Measurements from ENCODE around the gene TNFRSF13B. TPM values are rescaled to one million over a fixed set of nuclear protein-coding genes. Genes with fewer than 3 reads are reported as not detected.
"Not testable (repeated sequence)": the region's sequence is repeated elsewhere in the genome, so short reads cannot be mapped to it uniquely, and the experiment has no call there.

The TNFRSF13B gene
- total RNA-seq, 1 experiment from 2014 or later: not detected

DNA sequence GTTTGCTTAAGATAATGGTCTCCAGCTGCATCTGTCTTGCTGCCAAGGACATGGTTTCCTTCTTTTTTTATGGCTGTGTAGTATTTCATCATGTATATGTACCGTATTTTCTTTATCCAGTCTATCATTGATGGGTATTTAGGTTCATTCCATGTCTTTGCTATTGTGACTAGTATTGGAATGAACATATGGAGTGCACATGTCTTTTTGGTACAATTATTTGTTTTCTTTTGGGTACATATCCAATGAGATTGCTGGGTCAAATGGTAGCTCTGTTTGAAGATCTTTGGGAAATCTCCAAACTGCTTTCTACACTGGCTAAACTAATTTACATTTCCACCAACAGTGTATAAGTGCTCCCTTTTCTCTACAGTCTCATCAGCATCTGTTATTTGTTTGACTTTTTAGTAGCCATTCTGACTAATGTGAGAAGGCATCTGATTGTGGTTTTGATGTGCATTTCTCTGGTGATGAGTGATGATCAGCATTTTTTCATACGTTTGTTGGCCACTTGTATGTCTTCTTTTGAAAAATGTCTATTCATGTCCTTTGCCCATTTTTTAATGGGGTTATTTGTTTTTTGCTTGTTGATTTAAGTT, 66.2 kb downstream of the TNFRSF13B start:
- no TSS peak for BruUV-seq (replicated peaks)
- POLR2A ChIA-PET: no interaction called here
- peak; percentile 88 for ATAC-seq
- in situ Hi-C loops (cut with HindIII; ENCODE audit: low pct_unique_long_range_greater_than_20kb, low sequenced_read_pairs) (no loop called here), intact Hi-C loops (cut with micrococcal nuclease; ENCODE audit: unreplicated experiment) (no loop called here)
- Histone ChIP-seq H3K36me3 (ENCODE audit: control insufficient read depth, insufficient read depth, low read length) (no peaks in the 10 kb centered on the region), H3K4me1 (ENCODE audit: control insufficient read depth, insufficient read depth, low read length) (no peaks in the 10 kb centered on the region), H3K27ac (ENCODE audit: low read length) (no peak overlapping the region), H3K4me3 (ENCODE audit: low read depth in 2 of 2, low read length in 2 of 2) (no peak overlapping the region), H3K9me3 (ENCODE audit: control insufficient read depth, insufficient read depth, low read depth, low read length) (no peaks in the 10 kb centered on the region), H3K27me3 (ENCODE audit: control insufficient read depth, insufficient read depth, low read length) (no peaks in the 10 kb centered on the region)
- TF ChIP-seq, protein P1, sequence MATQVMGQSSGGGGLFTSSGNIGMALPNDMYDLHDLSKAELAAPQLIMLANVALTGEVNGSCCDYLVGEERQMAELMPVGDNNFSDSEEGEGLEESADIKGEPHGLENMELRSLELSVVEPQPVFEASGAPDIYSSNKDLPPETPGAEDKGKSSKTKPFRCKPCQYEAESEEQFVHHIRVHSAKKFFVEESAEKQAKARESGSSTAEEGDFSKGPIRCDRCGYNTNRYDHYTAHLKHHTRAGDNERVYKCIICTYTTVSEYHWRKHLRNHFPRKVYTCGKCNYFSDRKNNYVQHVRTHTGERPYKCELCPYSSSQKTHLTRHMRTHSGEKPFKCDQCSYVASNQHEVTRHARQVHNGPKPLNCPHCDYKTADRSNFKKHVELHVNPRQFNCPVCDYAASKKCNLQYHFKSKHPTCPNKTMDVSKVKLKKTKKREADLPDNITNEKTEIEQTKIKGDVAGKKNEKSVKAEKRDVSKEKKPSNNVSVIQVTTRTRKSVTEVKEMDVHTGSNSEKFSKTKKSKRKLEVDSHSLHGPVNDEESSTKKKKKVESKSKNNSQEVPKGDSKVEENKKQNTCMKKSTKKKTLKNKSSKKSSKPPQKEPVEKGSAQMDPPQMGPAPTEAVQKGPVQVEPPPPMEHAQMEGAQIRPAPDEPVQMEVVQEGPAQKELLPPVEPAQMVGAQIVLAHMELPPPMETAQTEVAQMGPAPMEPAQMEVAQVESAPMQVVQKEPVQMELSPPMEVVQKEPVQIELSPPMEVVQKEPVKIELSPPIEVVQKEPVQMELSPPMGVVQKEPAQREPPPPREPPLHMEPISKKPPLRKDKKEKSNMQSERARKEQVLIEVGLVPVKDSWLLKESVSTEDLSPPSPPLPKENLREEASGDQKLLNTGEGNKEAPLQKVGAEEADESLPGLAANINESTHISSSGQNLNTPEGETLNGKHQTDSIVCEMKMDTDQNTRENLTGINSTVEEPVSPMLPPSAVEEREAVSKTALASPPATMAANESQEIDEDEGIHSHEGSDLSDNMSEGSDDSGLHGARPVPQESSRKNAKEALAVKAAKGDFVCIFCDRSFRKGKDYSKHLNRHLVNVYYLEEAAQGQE (IDR thresholded peaks at IDR 0.05; ENCODE audit: insufficient read depth in 1 of 2, low read depth in 2 of 2, low read length in 1 of 2): no peak
- DNase-seq (ENCODE audit: low read depth, low spot score): peak; percentile 66
- CTCF ChIA-PET: no interaction called here

DNA sequence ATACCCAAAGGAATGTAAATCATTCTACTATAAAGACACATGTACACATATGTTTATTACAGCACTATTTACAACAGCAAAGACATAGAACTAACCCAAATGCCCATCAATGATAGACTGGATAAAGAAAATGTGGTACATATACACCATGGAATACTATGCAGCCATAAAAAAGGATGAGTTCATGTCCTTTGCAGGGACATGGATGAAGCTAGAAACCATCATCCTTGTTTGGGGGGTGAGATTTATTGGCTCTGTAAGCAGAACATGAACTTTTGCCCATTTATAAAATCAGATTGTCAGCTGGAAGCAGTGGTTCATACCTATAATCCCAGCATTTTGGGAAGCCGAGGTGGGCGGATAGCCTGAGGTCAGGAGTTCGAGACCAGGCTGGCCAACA, 68.8 kb downstream of the TNFRSF13B start:
- in situ Hi-C loops (cut with HindIII; ENCODE audit: low pct_unique_long_range_greater_than_20kb, low sequenced_read_pairs); H3K9me3 ChIP-seq (ENCODE audit: control insufficient read depth, insufficient read depth, low read depth, low read length); intact Hi-C loops (cut with micrococcal nuclease; ENCODE audit: unreplicated experiment); H3K36me3 ChIP-seq (ENCODE audit: control insufficient read depth, insufficient read depth, low read length); H3K27me3 ChIP-seq (ENCODE audit: control insufficient read depth, insufficient read depth, low read length); H3K4me1 ChIP-seq (ENCODE audit: control insufficient read depth, insufficient read depth, low read length); H3K27ac ChIP-seq (ENCODE audit: low read length); DNase-seq (ENCODE audit: low read depth, low spot score); ATAC-seq; POLR2A ChIA-PET; CTCF ChIA-PET; H3K4me3 ChIP-seq (ENCODE audit: low read depth in 2 of 2, low read length in 2 of 2); BruUV-seq (replicated peaks): not testable (repeated sequence)

DNA sequence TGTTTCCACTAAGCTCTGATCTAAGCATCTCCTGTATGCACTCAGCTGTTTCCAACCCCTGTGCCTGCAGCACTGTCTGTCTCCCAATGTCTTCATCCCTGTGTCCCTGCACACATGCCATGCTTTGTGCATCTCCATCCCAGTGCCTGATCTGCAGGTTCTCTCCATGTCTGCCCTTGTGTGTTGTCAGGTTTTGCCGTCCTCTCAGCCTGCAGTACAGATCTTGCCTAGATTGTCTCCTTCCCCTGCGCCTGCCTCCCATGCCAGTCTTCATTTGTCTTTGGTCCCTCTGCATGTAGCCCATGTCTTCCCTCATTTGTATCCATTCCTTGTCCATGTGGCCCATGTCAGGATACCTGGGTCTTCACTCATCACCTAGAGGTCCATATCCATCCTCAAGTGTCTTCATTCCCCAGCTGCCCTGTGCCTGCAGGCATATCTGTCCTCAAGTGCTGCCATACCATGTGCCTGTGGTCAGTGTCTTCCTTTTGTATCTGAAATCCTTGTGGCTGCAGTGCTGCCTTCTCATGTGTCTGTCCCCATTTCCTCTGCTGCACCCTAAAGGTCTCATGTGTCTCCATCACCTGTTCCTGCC, 71.5 kb downstream of the TNFRSF13B start:
- Histone ChIP-seq H3K36me3 (ENCODE audit: control insufficient read depth, insufficient read depth, low read length) (no peaks in the 10 kb centered on the region), H3K4me3 (ENCODE audit: low read depth in 2 of 2, low read length in 2 of 2) (no peak overlapping the region), H3K27me3 (ENCODE audit: control insufficient read depth, insufficient read depth, low read length) (no peaks in the 10 kb centered on the region; the same call in 1 of the 2 replicates), H3K9me3 (ENCODE audit: control insufficient read depth, insufficient read depth, low read depth, low read length) (no peaks in the 10 kb centered on the region), H3K4me1 (ENCODE audit: control insufficient read depth, insufficient read depth, low read length) (no peaks in the 10 kb centered on the region), H3K27ac (ENCODE audit: low read length) (no peak overlapping the region)
- in situ Hi-C loops (cut with HindIII; ENCODE audit: low pct_unique_long_range_greater_than_20kb, low sequenced_read_pairs) (no loop called here), intact Hi-C loops (cut with micrococcal nuclease; ENCODE audit: unreplicated experiment) (no loop called here)
- no peak for TF ChIP-seq TCF7L2 (IDR thresholded peaks at IDR 0.05; ENCODE audit: low read depth, low read length)
- TF ChIP-seq, protein P1 (IDR thresholded peaks at IDR 0.05; ENCODE audit: insufficient read depth in 1 of 2, low read depth in 2 of 2, low read length in 1 of 2): no peak
- CTCF ChIA-PET: no interaction called here
- ATAC-seq: no peak
- DNase-seq (ENCODE audit: low read depth, low spot score): no peak
- no TSS peak for BruUV-seq (replicated peaks)
- POLR2A ChIA-PET: no interaction called here

DNA sequence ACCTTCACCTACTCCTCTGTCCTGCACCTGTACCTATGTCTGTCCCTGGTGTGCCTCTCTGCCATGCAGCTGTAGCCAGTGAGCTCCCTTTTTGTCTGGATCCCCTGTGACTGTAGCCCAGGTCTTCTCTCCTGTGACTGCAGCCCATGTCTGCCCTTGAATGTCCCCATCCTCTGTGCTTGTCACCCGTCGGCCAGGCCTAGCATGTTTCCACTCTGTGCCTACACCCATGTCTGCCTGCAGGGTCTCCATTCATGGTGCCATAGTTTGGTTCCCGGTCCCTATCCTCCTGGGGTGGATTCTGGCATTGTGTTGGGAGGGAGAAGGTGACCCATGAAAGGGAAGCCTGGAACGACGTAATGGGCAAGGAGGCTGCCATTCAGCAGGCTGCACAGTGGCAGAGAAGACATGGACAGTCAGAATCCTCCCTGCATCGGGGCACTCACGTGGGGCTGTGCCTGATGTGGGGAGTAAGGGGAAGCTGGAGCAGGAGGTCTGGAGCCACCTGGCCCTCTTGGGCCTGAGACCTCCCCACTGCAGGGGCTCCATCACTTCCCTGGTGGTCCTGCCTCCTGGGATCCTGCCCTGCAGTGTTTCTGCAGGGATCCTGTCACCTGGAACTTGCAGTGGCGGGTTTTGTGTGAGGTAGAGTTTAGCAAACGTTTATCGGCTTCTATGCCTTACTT, 74.6 kb downstream of the TNFRSF13B start:
- CTCF ChIA-PET; H3K36me3 ChIP-seq (ENCODE audit: control insufficient read depth, insufficient read depth, low read length); H3K27me3 ChIP-seq (ENCODE audit: control insufficient read depth, insufficient read depth, low read length); POLR2A ChIA-PET; BruUV-seq (replicated peaks); H3K4me1 ChIP-seq (ENCODE audit: control insufficient read depth, insufficient read depth, low read length); H3K9me3 ChIP-seq (ENCODE audit: control insufficient read depth, insufficient read depth, low read depth, low read length); in situ Hi-C loops (cut with HindIII; ENCODE audit: low pct_unique_long_range_greater_than_20kb, low sequenced_read_pairs); H3K4me3 ChIP-seq (ENCODE audit: low read depth in 2 of 2, low read length in 2 of 2); ATAC-seq; intact Hi-C loops (cut with micrococcal nuclease; ENCODE audit: unreplicated experiment); H3K27ac ChIP-seq (ENCODE audit: low read length); DNase-seq (ENCODE audit: low read depth, low spot score): not testable (repeated sequence)

DNA sequence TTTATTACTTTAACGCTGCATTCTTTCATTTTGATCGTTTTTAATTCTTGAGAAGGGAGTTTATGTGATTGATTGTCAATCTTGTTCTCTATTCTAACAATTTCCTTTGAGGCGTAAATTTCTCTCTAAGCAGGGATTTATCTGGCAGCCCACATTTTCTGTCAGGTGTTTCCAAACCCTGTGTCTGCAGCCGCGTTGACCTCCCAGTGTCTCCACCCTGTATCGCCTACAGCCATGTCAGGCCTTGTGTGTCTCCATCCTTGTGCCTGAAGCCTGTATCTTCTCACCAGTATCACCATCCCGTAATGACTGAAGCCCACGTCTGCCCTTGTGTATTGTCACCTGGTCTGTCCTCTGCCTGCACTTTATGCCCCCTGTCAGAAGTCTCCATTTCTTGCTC, 75.7 kb downstream of the TNFRSF13B start:
- BruUV-seq (replicated peaks); H3K4me3 ChIP-seq (ENCODE audit: low read depth in 2 of 2, low read length in 2 of 2); H3K27me3 ChIP-seq (ENCODE audit: control insufficient read depth, insufficient read depth, low read length); DNase-seq (ENCODE audit: low read depth, low spot score); POLR2A ChIA-PET; in situ Hi-C loops (cut with HindIII; ENCODE audit: low pct_unique_long_range_greater_than_20kb, low sequenced_read_pairs); H3K9me3 ChIP-seq (ENCODE audit: control insufficient read depth, insufficient read depth, low read depth, low read length); H3K36me3 ChIP-seq (ENCODE audit: control insufficient read depth, insufficient read depth, low read length); CTCF ChIA-PET; H3K27ac ChIP-seq (ENCODE audit: low read length); intact Hi-C loops (cut with micrococcal nuclease; ENCODE audit: unreplicated experiment); H3K4me1 ChIP-seq (ENCODE audit: control insufficient read depth, insufficient read depth, low read length): not testable (repeated sequence)
- 0 out of 2 replicates have a peak, but pooled peaks have one; percentile 30 for ATAC-seq
